ENCODE measurements around the gene RABL3. TPM values are rescaled to one million over a fixed set of nuclear protein-coding genes. Genes with fewer than 3 reads are reported as not detected.

The RABL3 gene
- total and polyA plus RNA-seq, 2 of the 4 experiments (the other 2 are of a cell fraction), result 5.3 to 17.0 TPM

DNA sequence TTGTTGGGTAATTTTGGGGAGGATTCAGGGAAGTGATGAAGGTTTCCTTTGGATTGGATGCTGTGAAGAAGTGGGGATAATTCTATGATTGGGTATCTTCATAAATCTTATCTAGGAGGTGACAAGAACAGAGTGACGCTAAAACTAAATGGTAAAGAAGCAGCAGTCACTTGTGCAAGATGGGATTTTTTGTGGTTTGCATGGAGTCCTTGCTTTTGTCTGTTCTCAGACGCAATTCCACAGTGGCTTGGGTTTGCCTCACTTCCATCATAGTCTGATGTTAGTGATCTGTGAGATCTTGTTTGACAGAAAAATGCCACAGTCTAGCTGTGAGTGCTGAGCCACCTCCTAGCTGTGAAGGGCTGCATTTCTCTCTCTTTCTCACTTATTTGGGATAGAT, 27.1 kb upstream of the RABL3 start:
- Histone ChIP-seq H3K9me1 (ENCODE audit: insufficient read depth, low read length) (peaks cover 7% of the 10 kb centered on the region), H3K4me3 (ENCODE audit: insufficient read depth, low read depth, low read length) (no peak overlapping the region), H2AK5ac (ENCODE audit: low read depth, low read length) (no peak overlapping the region), H3K27me3 (ENCODE audit: control insufficient read depth, insufficient read depth, low read length) (no peaks in the 10 kb centered on the region), H3K4me2 (ENCODE audit: low read depth, low read length) (no peak overlapping the region), H3K14ac (replicated peaks; ENCODE audit: low read depth, low read length) (no peak overlapping the region), H3K4ac (ENCODE audit: low read depth, low read length) (no peak overlapping the region), H3K36me3 (ENCODE audit: control insufficient read depth, insufficient read depth, low read length) (peaks cover 7% of the 10 kb centered on the region), H2AK9ac (replicated peaks; ENCODE audit: low read depth, low read length, poor library complexity) (no peak overlapping the region), H4K8ac (ENCODE audit: low read depth in 2 of 2, low read length in 2 of 2) (no peak overlapping the region), H2BK5ac (ENCODE audit: low read depth, low read length, poor library complexity, severe bottlenecking) (no peak overlapping the region), H4K20me1 (ENCODE audit: insufficient read depth, low read length) (no peaks in the 10 kb centered on the region), H3K9me3 (ENCODE audit: control insufficient read depth, insufficient read depth, low read length) (no peaks in the 10 kb centered on the region), H3K27ac (ENCODE audit: insufficient read depth, low read length) (no peak overlapping the region), H2BK20ac (ENCODE audit: low read depth, low read length) (no peak overlapping the region), H4K91ac (ENCODE audit: insufficient read depth, low read depth, low read length) (no peak overlapping the region), H4K5ac (ENCODE audit: low read depth, low read length) (no peak overlapping the region), H3K18ac (ENCODE audit: low read depth, low read length) (no peak overlapping the region), H3K9ac (ENCODE audit: low read depth, low read length) (no peak overlapping the region), H2BK15ac (ENCODE audit: low read depth, low read length) (no peak overlapping the region), H3K79me1 (ENCODE audit: low read depth in 1 of 2, low read length in 2 of 2) (peaks cover 33 to 54% of the 10 kb centered on the region in 2 experiments), H3K23ac (ENCODE audit: low read depth, low read length) (no peak overlapping the region), H2AFZ (replicated peaks; ENCODE audit: low read length, poor library complexity) (no peak overlapping the region), H3K56ac (ENCODE audit: extremely low read depth, insufficient read depth, low read length) (no peak overlapping the region), H3K4me1 (ENCODE audit: control insufficient read depth, insufficient read depth, low read length) (peaks cover 13% of the 10 kb centered on the region), H2BK120ac (ENCODE audit: low read depth, low read length) (no peak overlapping the region)
- WGBS, 2 experiments (ENCODE audit: extremely low coverage in 2 of 2, insufficient read length in 1 of 2), result no CpG with 5 or more reads among the region's 2 CpGs
- intact Hi-C loops (cut with micrococcal nuclease), result no loop called here
- in situ Hi-C loops (cut with MboI; ENCODE audit: low sequenced_read_pairs), result no loop called here
- no peak for ATAC-seq (ENCODE audit: low read depth)
- no peak for TF ChIP-seq FOS (IDR thresholded peaks at IDR 0.05; ENCODE audit: low read depth, low read length)
- TF ChIP-seq, protein P1, sequence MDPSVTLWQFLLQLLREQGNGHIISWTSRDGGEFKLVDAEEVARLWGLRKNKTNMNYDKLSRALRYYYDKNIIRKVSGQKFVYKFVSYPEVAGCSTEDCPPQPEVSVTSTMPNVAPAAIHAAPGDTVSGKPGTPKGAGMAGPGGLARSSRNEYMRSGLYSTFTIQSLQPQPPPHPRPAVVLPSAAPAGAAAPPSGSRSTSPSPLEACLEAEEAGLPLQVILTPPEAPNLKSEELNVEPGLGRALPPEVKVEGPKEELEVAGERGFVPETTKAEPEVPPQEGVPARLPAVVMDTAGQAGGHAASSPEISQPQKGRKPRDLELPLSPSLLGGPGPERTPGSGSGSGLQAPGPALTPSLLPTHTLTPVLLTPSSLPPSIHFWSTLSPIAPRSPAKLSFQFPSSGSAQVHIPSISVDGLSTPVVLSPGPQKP (IDR thresholded peaks at IDR 0.05; ENCODE audit: borderline replicate concordance, low read depth, low read length), result no peak
- no peak for TF ChIP-seq MAZ (IDR thresholded peaks at IDR 0.05; ENCODE audit: borderline replicate concordance, low read depth, low read length)
- no peak for TF ChIP-seq NFE2L2 (IDR thresholded peaks at IDR 0.05; ENCODE audit: low read depth, low read length)
- no peak for TF ChIP-seq MAFK (IDR thresholded peaks at IDR 0.05; ENCODE audit: low read depth, low read length)
- no peak for TF ChIP-seq RFX5 (IDR thresholded peaks at IDR 0.05; ENCODE audit: low read depth, low read length)
- no peak for TF ChIP-seq RAD21 (IDR thresholded peaks at IDR 0.05; ENCODE audit: low read length)
- no peak for TF ChIP-seq CEBPB (IDR thresholded peaks at IDR 0.05; ENCODE audit: low read depth, low read length)
- no peak for TF ChIP-seq BHLHE40 (IDR thresholded peaks at IDR 0.05; ENCODE audit: low read depth, low read length)
- no peak for TF ChIP-seq RCOR1 (IDR thresholded peaks at IDR 0.05; ENCODE audit: insufficient replicate concordance, low read length)
- TF ChIP-seq CHD1 (IDR thresholded peaks at IDR 0.05; ENCODE audit: low read depth, low read length), result no peak
- ChIA-PET POLR2A (ENCODE audit: unreplicated experiment) (no interaction called here), CTCF (no interaction called here)
- dilution Hi-C loops (cut with HindIII; ENCODE audit: low sequenced_read_pairs, unreplicated experiment), result no loop called here
- no peak for DNase-seq
- no TSS peak for BruUV-seq (replicated peaks)
